Activated CD4-positive, alpha-beta T cell treated with anti-CD3 and anti-CD28 coated beads, Interleukin-10, Interleukin-2, amounts not matched to agents 100 ng/mL and 50 ng/mL, durations not matched to agents 16 hours and 8 hours (primary cell): ENCODE measurements around the gene PRKN.

Experiments
- DNase-seq: peaks from one replicate; pipeline ENCODE4 v3.0.0-alpha.2; 2020

The PRKN gene

GRCh38 chr6:161417717-161418462 lies 1309.7 kb downstream of the PRKN start:
- no peak for DNase-seq

- no peak for DNase-seq
Measured at GRCh38 chr6:161415302-161415855, 1312.2 kb downstream of the PRKN start.

GRCh38 chr6:161414707-161415106 lies 1312.9 kb downstream of the PRKN start:
- DNase-seq = no peak

GRCh38 chr6:161414180-161414579 lies 1313.4 kb downstream of the PRKN start:
- DNase-seq = no peak

GRCh38 chr6:161413355-161413771 lies 1314.2 kb downstream of the PRKN start:
- no peak for DNase-seq

GRCh38 chr6:161412795-161413194 lies 1314.8 kb downstream of the PRKN start:
- DNase-seq = no peak

GRCh38 chr6:161411265-161411944 lies 1316.2 kb downstream of the PRKN start:
- DNase-seq = no peak

- DNase-seq = no peak
Measured at GRCh38 chr6:161410736-161411135, 1316.8 kb downstream of the PRKN start.

- DNase-seq = no peak
Measured at GRCh38 chr6:161410076-161410475, 1317.5 kb downstream of the PRKN start.

- DNase-seq = no peak
Measured at GRCh38 chr6:161409353-161409752, 1318.2 kb downstream of the PRKN start.

GRCh38 chr6:161408041-161408440 lies 1319.5 kb downstream of the PRKN start:
- DNase-seq = no peak

- no peak for DNase-seq
Measured at GRCh38 chr6:161407581-161407980, 1320.0 kb downstream of the PRKN start.

- no peak for DNase-seq
Measured at GRCh38 chr6:161407115-161407514, 1320.5 kb downstream of the PRKN start.

GRCh38 chr6:161406646-161407045 lies 1320.9 kb downstream of the PRKN start:
- peak; percentile 9 for DNase-seq

GRCh38 chr6:161405418-161405817 lies 1322.1 kb downstream of the PRKN start:
- DNase-seq = no peak

GRCh38 chr6:161403717-161404116 lies 1323.8 kb downstream of the PRKN start:
- DNase-seq = no peak

- no peak for DNase-seq
Measured at GRCh38 chr6:161401587-161402309, 1325.8 kb downstream of the PRKN start.

- DNase-seq = no peak
Measured at GRCh38 chr6:161400671-161401070, 1326.9 kb downstream of the PRKN start.

GRCh38 chr6:161396539-161396938 lies 1331.0 kb downstream of the PRKN start:
- no peak for DNase-seq

- no peak for DNase-seq
Measured at GRCh38 chr6:161395716-161396231, 1331.8 kb downstream of the PRKN start.

- DNase-seq = no peak
Measured at GRCh38 chr6:161394437-161394836, 1333.1 kb downstream of the PRKN start.

- DNase-seq = peak; percentile 90
Measured at GRCh38 chr6:161393839-161394364, 1333.7 kb downstream of the PRKN start.

- DNase-seq = no peak
Measured at GRCh38 chr6:161393292-161393691, 1334.3 kb downstream of the PRKN start.
